NB4 (cell line): ENCODE results near the gene MESP1.

Source experiments
- POLR2A ChIP-seq: IDR thresholded peaks from 2 replicates; pipeline ENCODE4 v1.6.1; 2011; ENCODE audit warnings: mild to moderate bottlenecking; ENCODE audit not compliant: insufficient read length; ENCODE audit errors: extremely low read depth
- TF ChIP-seq, protein P1 (sequence below): IDR thresholded peaks from one replicate; pipeline ENCODE4 v1.5.1; 2012; ENCODE audit warnings: low read depth, low read length

- TF ChIP-seq, protein P1, sequence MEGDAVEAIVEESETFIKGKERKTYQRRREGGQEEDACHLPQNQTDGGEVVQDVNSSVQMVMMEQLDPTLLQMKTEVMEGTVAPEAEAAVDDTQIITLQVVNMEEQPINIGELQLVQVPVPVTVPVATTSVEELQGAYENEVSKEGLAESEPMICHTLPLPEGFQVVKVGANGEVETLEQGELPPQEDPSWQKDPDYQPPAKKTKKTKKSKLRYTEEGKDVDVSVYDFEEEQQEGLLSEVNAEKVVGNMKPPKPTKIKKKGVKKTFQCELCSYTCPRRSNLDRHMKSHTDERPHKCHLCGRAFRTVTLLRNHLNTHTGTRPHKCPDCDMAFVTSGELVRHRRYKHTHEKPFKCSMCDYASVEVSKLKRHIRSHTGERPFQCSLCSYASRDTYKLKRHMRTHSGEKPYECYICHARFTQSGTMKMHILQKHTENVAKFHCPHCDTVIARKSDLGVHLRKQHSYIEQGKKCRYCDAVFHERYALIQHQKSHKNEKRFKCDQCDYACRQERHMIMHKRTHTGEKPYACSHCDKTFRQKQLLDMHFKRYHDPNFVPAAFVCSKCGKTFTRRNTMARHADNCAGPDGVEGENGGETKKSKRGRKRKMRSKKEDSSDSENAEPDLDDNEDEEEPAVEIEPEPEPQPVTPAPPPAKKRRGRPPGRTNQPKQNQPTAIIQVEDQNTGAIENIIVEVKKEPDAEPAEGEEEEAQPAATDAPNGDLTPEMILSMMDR = no peak
- no peak for TF ChIP-seq POLR2A
These were observed 34.2 kb upstream of the MESP1 start for GRCh38 chr15:89785064-89785773.
